Measurements from ENCODE around the gene RHBG.
"Not testable (repeated sequence)": the region's sequence is repeated elsewhere in the genome, so short reads cannot be mapped to it uniquely, and the experiment has no call there.

RHBG gene, protein sequence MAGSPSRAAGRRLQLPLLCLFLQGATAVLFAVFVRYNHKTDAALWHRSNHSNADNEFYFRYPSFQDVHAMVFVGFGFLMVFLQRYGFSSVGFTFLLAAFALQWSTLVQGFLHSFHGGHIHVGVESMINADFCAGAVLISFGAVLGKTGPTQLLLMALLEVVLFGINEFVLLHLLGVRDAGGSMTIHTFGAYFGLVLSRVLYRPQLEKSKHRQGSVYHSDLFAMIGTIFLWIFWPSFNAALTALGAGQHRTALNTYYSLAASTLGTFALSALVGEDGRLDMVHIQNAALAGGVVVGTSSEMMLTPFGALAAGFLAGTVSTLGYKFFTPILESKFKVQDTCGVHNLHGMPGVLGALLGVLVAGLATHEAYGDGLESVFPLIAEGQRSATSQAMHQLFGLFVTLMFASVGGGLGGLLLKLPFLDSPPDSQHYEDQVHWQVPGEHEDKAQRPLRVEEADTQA

GRCh38 chr1:156368889-156369684 is at the start of gene RHBG:
RHBG (plus strand) TSS chr1:156369211; CDS start chr1:156369250, 39 bp downstream.
- Histone ChIP-seq H3K9ac (ENCODE audit: low read length) (peak within 1 kb of the TSS; percentile 62), H3K4me1 (ENCODE audit: control insufficient read depth, low read depth, low read length) (peaks cover 8% of the 10 kb centered on the region), H3K27me3 (ENCODE audit: control insufficient read depth, insufficient read depth, low read length) (peaks cover 36% of the 10 kb centered on the region), H3K36me3 (ENCODE audit: control insufficient read depth, low read depth, low read length) (no peaks in the 10 kb centered on the region), H3K4me3 (ENCODE audit: low read length) (peak within 1 kb of the TSS; percentile 73), H3K9me3 (ENCODE audit: control insufficient read depth, low read depth, low read length) (no peaks in the 10 kb centered on the region), H3K27ac (ENCODE audit: low read length) (no peak within 1 kb of the TSS)

- no peaks in the 10 kb centered on the region for H3K9me3 ChIP-seq (ENCODE audit: control insufficient read depth, low read depth, low read length)
- H3K27me3 ChIP-seq (ENCODE audit: control insufficient read depth, insufficient read depth, low read length), result no peaks in the 10 kb centered on the region
- peaks cover 86% of the 10 kb centered on the region for H3K36me3 ChIP-seq (ENCODE audit: control insufficient read depth, low read depth, low read length)
- no peak overlapping the region for H3K4me3 ChIP-seq (ENCODE audit: low read length)
- no peak overlapping the region for H3K27ac ChIP-seq (ENCODE audit: low read length)
- no peaks in the 10 kb centered on the region for H3K4me1 ChIP-seq (ENCODE audit: control insufficient read depth, low read depth, low read length)
- no peak overlapping the region for H3K9ac ChIP-seq (ENCODE audit: low read length)
Observed at GRCh38 chr1:156319664-156320063, 49.3 kb upstream of the RHBG start.

DNA sequence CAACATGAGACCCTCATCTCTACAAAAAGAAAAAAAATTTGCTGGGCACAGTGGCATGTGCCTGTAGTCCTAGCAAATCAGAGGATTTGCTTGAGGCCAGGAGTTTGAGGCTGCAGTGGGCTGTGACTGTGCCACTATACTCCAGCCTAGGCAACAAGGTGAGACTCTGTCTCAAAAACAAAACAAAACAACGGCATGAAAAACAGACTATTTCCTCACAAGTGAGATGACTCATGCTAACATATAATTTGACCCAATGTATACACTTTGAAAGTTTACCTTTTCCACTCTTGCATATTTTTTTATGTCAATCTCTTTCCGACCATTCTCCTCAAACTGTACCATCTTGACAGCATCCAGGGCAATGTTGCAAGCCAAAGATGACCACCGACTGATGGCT is 48.5 kb upstream of the RHBG start:
- Histone ChIP-seq H3K9ac (ENCODE audit: low read length) (no peak overlapping the region), H3K27ac (ENCODE audit: low read length) (no peak overlapping the region), H3K27me3 (ENCODE audit: control insufficient read depth, insufficient read depth, low read length) (no peaks in the 10 kb centered on the region), H3K4me3 (ENCODE audit: low read length) (no peak overlapping the region), H3K4me1 (ENCODE audit: control insufficient read depth, low read depth, low read length) (no peaks in the 10 kb centered on the region), H3K9me3 (ENCODE audit: control insufficient read depth, low read depth, low read length) (no peaks in the 10 kb centered on the region), H3K36me3 (ENCODE audit: control insufficient read depth, low read depth, low read length) (peaks cover 86% of the 10 kb centered on the region)

DNA sequence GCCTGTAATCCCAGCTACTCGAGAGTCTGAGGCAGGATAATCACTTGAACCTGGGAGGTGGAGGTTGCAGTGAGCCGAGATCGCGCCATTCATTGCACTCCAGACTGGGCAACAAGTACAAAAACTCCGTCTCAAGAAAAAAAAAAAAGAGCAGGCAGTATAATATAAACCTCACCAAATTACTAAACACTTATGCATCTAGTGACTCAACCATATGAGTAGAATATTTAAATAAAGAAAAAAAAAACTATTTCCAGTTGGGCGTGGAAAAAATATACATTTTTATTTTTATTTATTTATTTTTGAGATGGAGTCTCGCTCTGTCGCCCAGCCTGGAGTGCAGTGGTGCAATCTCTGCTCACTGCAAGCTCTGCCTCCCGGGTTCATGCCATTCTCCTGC is 45.8 kb upstream of the RHBG start:
- not testable (repeated sequence) for H3K4me1 ChIP-seq (ENCODE audit: control insufficient read depth, low read depth, low read length); H3K9ac ChIP-seq (ENCODE audit: low read length); H3K4me3 ChIP-seq (ENCODE audit: low read length); H3K9me3 ChIP-seq (ENCODE audit: control insufficient read depth, low read depth, low read length); H3K27ac ChIP-seq (ENCODE audit: low read length); H3K27me3 ChIP-seq (ENCODE audit: control insufficient read depth, insufficient read depth, low read length)
- H3K36me3 ChIP-seq (ENCODE audit: control insufficient read depth, low read depth, low read length), result peaks cover 67% of the 10 kb centered on the region

DNA sequence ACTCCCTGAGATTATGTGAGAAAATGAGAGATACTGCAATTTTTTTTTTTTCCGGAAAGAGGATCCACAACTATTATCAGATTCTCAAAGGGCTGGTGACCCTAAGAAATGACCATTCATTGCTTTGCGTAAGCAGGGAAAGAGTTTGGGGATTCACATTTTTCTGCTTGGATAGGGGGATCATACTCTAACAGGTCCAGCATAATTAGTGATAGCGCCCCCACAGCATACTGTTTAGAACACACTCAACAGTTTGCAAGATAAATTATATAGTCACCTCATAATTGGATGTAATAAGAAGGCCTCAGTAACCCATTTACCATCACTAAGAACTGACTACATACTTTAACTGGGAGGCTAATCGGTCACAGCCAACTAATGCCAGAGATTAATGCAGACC is 32.8 kb upstream of the RHBG start:
- no peaks in the 10 kb centered on the region for H3K4me1 ChIP-seq (ENCODE audit: control insufficient read depth, low read depth, low read length)
- peaks cover 37% of the 10 kb centered on the region for H3K36me3 ChIP-seq (ENCODE audit: control insufficient read depth, low read depth, low read length)
- H3K27me3 ChIP-seq (ENCODE audit: control insufficient read depth, insufficient read depth, low read length), result no peaks in the 10 kb centered on the region
- peak overlapping the region; percentile 99 for H3K4me3 ChIP-seq (ENCODE audit: low read length)
- no peaks in the 10 kb centered on the region for H3K9me3 ChIP-seq (ENCODE audit: control insufficient read depth, low read depth, low read length)
- H3K9ac ChIP-seq (ENCODE audit: low read length), result no peak overlapping the region
- H3K27ac ChIP-seq (ENCODE audit: low read length), result no peak overlapping the region

DNA sequence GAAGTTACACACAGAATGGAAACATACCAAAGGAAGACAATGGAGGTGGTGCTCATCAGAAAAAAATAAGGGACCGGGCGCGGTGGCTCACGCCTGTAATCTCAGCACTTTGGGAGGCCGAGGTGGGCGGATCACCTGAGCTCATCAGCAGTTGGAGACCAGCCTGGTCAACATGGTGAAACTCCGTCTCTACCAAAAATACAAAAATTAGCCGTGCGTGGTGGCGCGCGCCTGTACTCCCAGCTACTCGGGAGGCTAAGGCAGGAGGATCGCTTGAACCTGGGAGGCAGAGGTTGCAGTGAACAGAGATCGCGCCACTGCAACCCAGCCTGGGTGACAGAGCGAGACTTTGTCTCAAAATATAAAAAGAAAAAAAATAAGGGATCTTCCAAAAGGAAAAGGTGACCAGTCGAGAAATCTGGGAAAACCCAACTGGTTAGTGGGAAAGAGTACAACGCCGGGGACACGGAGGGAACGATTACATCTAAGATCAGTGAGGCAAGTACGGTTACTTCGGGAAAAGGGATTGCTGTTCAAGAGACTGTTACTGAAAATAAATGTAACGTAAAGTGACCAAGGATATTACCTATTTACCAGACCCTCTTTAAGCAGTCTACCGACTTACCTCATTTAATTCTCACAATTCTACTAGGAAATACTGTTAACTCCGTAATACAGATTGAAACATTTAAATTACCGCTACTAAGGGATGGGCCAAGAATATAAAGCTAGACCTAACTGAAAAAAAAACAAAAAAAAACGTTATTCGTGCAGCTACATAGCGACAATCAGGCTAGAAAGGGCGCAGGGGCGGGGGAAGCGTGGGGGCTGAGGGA is 31.7 kb upstream of the RHBG start:
- no peaks in the 10 kb centered on the region for H3K9me3 ChIP-seq (ENCODE audit: control insufficient read depth, low read depth, low read length)
- H3K27ac ChIP-seq (ENCODE audit: low read length), result peak overlapping the region; percentile 80
- peak overlapping the region; percentile 93 for H3K9ac ChIP-seq (ENCODE audit: low read length)
- H3K36me3 ChIP-seq (ENCODE audit: control insufficient read depth, low read depth, low read length), result peaks cover 32% of the 10 kb centered on the region
- H3K4me1 ChIP-seq (ENCODE audit: control insufficient read depth, low read depth, low read length), result no peaks in the 10 kb centered on the region
- peak overlapping the region; percentile 99 for H3K4me3 ChIP-seq (ENCODE audit: low read length)
- H3K27me3 ChIP-seq (ENCODE audit: control insufficient read depth, insufficient read depth, low read length), result no peaks in the 10 kb centered on the region

- Histone ChIP-seq H3K27ac (ENCODE audit: low read length) (peak overlapping the region; percentile 80), H3K9ac (ENCODE audit: low read length) (peak overlapping the region; percentile 93), H3K27me3 (ENCODE audit: control insufficient read depth, insufficient read depth, low read length) (no peaks in the 10 kb centered on the region), H3K4me1 (ENCODE audit: control insufficient read depth, low read depth, low read length) (no peaks in the 10 kb centered on the region), H3K9me3 (ENCODE audit: control insufficient read depth, low read depth, low read length) (no peaks in the 10 kb centered on the region), H3K36me3 (ENCODE audit: control insufficient read depth, low read depth, low read length) (peaks cover 27% of the 10 kb centered on the region), H3K4me3 (ENCODE audit: low read length) (peak overlapping the region; percentile 99)
Observed at GRCh38 chr1:156337888-156338179, 31.2 kb upstream of the RHBG start.

DNA sequence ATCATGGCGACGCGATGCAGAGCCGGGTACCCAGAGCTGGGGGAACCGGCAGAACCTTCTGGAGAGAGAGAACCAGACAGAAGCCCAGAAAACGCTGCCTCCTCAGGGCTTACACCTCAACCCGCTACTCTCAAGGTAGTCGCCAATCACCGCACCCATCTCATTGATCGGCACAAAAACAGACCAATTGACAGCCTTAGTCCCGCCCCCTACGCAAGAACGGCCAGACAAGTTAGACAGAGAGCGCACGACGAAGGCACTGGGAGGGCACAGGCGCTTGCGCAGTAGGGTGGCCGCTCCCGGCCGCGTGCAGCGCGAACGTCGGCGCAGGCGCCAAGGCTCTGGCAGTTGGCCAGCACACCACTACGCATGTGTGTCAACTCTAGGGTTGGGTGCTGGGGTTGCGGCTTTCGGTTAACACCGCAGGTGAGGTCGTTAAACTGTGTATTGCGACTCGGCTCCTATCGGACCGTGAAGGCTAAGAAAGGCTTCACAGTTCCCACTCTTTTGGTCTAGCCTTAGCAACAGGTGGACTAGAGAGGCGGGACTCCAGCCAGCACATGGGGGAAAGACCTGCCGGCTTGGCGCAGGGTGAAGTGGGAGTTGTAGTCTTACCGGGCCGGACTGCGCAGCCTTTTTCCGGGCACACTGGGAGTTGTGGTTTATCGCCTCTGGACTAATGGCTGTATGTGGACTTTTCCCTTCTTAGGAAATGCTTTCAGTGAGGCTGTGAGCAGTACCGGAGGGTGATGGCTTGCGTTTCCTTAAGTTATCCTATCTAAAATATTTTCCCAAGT is 30.6 kb upstream of the RHBG start, which contains the start of the genes CCT3 and TSACC:
Gene CCT3, minus strand, starts transcription at position 113 of the 797 bp plus-strand sequence. Its CDS starts 108 bp downstream, at position 5.
Gene TSACC, plus strand, starts transcription at position 347 of the 797 bp plus-strand sequence. CDS start 1,232 bp downstream, outside the sequence.
- Histone ChIP-seq H3K27me3 (ENCODE audit: control insufficient read depth, insufficient read depth, low read length) (no peaks in the 10 kb centered on the region), H3K27ac (ENCODE audit: low read length) (peak within 1 kb of the TSS; percentile 89), H3K4me3 (ENCODE audit: low read length) (peak within 1 kb of the TSS; percentile 99), H3K36me3 (ENCODE audit: control insufficient read depth, low read depth, low read length) (peaks cover 23% of the 10 kb centered on the region), H3K4me1 (ENCODE audit: control insufficient read depth, low read depth, low read length) (no peaks in the 10 kb centered on the region), H3K9me3 (ENCODE audit: control insufficient read depth, low read depth, low read length) (no peaks in the 10 kb centered on the region), H3K9ac (ENCODE audit: low read length) (peak within 1 kb of the TSS; percentile 93)

DNA sequence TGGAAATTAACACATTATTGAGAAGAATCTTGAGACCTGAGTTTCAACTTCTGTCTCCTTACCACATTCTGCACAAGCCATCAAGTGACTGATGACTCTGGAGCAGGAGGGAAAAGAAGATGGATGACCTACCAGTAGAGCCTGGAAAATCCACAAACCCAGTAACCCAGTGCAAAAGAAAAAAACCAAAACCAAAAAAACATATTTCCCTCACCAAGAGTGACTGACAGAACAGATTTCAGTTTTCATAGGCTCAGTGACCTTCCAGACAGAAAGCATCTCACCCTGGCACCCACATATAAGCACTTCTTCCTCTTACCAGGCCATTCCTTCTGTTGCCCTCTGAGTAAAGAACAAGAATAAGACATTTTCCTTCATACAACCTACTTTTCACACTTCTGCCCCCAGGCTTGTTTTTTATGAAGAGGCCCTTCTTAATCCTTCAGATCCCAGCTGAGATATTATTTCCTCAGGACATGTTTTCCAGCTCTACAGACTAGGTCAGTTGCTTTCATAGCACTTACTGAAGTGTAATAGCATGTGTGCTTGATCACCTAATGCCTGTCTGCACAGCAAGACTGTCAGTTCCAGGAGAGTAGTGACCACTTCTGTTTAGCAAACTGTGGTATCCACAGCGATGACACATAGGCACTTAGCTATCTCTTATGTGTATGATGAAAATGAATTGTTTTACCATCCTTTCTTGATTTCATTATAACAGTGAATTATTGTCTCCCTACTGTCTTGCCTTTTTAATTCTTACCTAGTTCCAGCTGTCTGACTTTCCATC is 26.6 kb upstream of the RHBG start:
- no peaks in the 10 kb centered on the region for H3K9me3 ChIP-seq (ENCODE audit: control insufficient read depth, low read depth, low read length)
- H3K27ac ChIP-seq (ENCODE audit: low read length), result no peak overlapping the region
- no peak overlapping the region for H3K9ac ChIP-seq (ENCODE audit: low read length)
- H3K27me3 ChIP-seq (ENCODE audit: control insufficient read depth, insufficient read depth, low read length), result no peaks in the 10 kb centered on the region
- H3K36me3 ChIP-seq (ENCODE audit: control insufficient read depth, low read depth, low read length), result no peaks in the 10 kb centered on the region
- H3K4me1 ChIP-seq (ENCODE audit: control insufficient read depth, low read depth, low read length), result no peaks in the 10 kb centered on the region
- H3K4me3 ChIP-seq (ENCODE audit: low read length), result no peak overlapping the region

- Histone ChIP-seq H3K27me3 (ENCODE audit: control insufficient read depth, insufficient read depth, low read length) (no peaks in the 10 kb centered on the region), H3K36me3 (ENCODE audit: control insufficient read depth, low read depth, low read length) (no peaks in the 10 kb centered on the region), H3K9ac (ENCODE audit: low read length) (no peak overlapping the region), H3K4me3 (ENCODE audit: low read length) (no peak overlapping the region), H3K27ac (ENCODE audit: low read length) (no peak overlapping the region), H3K9me3 (ENCODE audit: control insufficient read depth, low read depth, low read length) (no peaks in the 10 kb centered on the region), H3K4me1 (ENCODE audit: control insufficient read depth, low read depth, low read length) (no peaks in the 10 kb centered on the region)
Observed at GRCh38 chr1:156344409-156344808, 24.6 kb upstream of the RHBG start.

Data from iPS-18a (cell line).